Gastroesophageal sphincter (tissue), 4 donors: Measurements from ENCODE around the gene OR8B3. TPM values are rescaled to one million over a fixed set of nuclear protein-coding genes. Genes with fewer than 3 reads are reported as not detected.
"Not testable (repeated sequence)": the region's sequence is repeated elsewhere in the genome, so short reads cannot be mapped to it uniquely, and the experiment has no call there.

Experiments
- ATAC-seq: fragments of 150-250 bp; one replicate; pipeline ENCODE4 v1.9.1; 2016; ENCODE audit warnings: mild to moderate bottlenecking, moderate library complexity
- H3K27ac ChIP-seq, 4 donors: fragments of 200-600 bp; sonication (generic) in 3 of 4; 1 replicate in 3 of 4; 2 replicates in 1 of 4; pipeline ENCODE4 v1.5.1; 2016 to 2019
- H3K27me3 ChIP-seq: fragments of 200-600 bp; sonication (generic); one replicate; pipeline ENCODE4 v1.5.1; 2019
- H3K36me3 ChIP-seq, 2 donors: fragments of 200-600 bp; sonication (generic); one replicate each; pipeline ENCODE4 v1.5.1; 2019; ENCODE audit warnings: control low read depth in 1 of 2
- H3K4me1 ChIP-seq, 3 donors: fragments of 200-600 bp; sonication (generic); 1 replicate in 2 of 3; 2 replicates in 1 of 3; pipeline ENCODE4 v1.5.1; 2016 to 2019; ENCODE audit warnings: control low read depth in 2 of 3
- H3K4me3 ChIP-seq, 2 donors: fragments of 200-600 bp; sonication (generic); one replicate each; pipeline ENCODE4 v1.5.1; 2019; ENCODE audit warnings: mild to moderate bottlenecking in 1 of 2, moderate library complexity in 1 of 2
- H3K9me3 ChIP-seq, 3 donors: fragments of 200-600 bp; sonication (generic); one replicate each; pipeline ENCODE4 v1.5.1; 2017 to 2019; ENCODE audit warnings: control low read depth in 2 of 3
- EP300 ChIP-seq: sonication (generic); formaldehyde crosslinking; IDR thresholded peaks from one replicate; pipeline ENCODE4 v1.6.1; 2017; ENCODE audit warnings: antibody characterized with exemption, mild to moderate bottlenecking
- POLR2A ChIP-seq, 2 donors: fragments of 450-650 bp; IDR thresholded peaks; one replicate each; pipeline ENCODE4 v1.6.1; 2017; ENCODE audit warnings: antibody characterized with exemption in 2 of 2, mild to moderate bottlenecking in 2 of 2, moderate library complexity in 1 of 2
- POLR2AphosphoS5 ChIP-seq: sonication (generic); formaldehyde crosslinking; IDR thresholded peaks from one replicate; pipeline ENCODE4 v1.6.1; 2017; ENCODE audit warnings: antibody characterized with exemption
- WGBS, 2 donors: methylation state at CpG; one replicate each; pipeline ENCODE4 v1.1.5; 2018; ENCODE audit warnings: low coverage in 1 of 2; 5-methylcytosine and 5-hydroxymethylcytosine counted together
- total RNA-seq, 4 donors: library from RNA; depleted of rRNA; stranded (reverse); fragments of >200 nt; gene quantifications; one replicate each; pipeline ENCODE4 v1.1.0, GENCODE V29; 2016
- TF ChIP-seq, protein P1 (sequence below), 4 experiments: fragments of 200-600 bp in 2 of 4; fragments of 450-650 bp in 2 of 4; sonication (generic) in 1 of 4; IDR thresholded peaks; one replicate each; pipeline ENCODE4 v1.5.1; 2017 to 2019; ENCODE audit warnings: antibody characterized with exemption in 4 of 4, mild to moderate bottlenecking in 2 of 4, moderate library complexity in 2 of 4

OR8B3 gene
- total RNA-seq, 4 donors from 2014 or later: not detected

DNA sequence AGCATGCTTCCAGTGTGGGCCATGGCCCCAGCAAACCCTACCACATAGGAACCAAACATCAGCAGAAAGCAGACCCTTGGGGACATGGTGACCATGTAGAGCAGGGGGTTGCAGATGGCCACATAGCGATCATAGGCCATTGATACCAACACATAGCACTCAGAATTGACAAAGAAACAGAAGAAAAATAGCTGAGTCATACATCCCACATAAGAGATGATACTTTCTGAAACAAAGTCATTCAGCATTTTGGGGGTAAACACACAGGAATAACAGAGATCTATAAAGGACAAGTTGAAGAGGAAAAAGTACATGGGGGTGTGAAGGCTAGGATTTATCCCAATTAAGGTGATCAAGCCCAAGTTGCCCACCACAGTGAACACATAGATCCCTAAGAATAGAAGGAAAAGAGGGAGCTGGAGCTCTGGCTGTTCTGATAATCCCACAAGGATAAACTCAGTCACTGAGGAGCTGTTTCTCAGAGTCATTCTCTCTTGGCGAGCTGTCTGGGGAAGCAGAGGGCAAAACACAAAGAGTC, 25.6 kb upstream of the OR8B3 start, which contains the start of gene OR8B4:
OR8B4 (minus strand) TSS at position 488 of the 538 bp plus-strand sequence; CDS start at position 488, 0 bp downstream.
- Histone ChIP-seq H3K27ac (no peak within 1 kb of the TSS), H3K9me3 (no peaks in the 10 kb centered on the region), H3K27me3 (peaks cover 7% of the 10 kb centered on the region), H3K4me1 (no peaks in the 10 kb centered on the region), H3K4me3 (no peak within 1 kb of the TSS), H3K36me3 (no peaks in the 10 kb centered on the region)
- no peak for TF ChIP-seq POLR2AphosphoS5
- no peak for TF ChIP-seq EP300
- TF ChIP-seq POLR2A (IDR thresholded peaks at IDR 0.05): no peak
- TF ChIP-seq, protein P1, sequence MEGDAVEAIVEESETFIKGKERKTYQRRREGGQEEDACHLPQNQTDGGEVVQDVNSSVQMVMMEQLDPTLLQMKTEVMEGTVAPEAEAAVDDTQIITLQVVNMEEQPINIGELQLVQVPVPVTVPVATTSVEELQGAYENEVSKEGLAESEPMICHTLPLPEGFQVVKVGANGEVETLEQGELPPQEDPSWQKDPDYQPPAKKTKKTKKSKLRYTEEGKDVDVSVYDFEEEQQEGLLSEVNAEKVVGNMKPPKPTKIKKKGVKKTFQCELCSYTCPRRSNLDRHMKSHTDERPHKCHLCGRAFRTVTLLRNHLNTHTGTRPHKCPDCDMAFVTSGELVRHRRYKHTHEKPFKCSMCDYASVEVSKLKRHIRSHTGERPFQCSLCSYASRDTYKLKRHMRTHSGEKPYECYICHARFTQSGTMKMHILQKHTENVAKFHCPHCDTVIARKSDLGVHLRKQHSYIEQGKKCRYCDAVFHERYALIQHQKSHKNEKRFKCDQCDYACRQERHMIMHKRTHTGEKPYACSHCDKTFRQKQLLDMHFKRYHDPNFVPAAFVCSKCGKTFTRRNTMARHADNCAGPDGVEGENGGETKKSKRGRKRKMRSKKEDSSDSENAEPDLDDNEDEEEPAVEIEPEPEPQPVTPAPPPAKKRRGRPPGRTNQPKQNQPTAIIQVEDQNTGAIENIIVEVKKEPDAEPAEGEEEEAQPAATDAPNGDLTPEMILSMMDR (IDR thresholded peaks at IDR 0.05): no peak
- ATAC-seq: no peak
- 73% methylated on average over 2 of the region's 2 CpGs; no CpG with 5 or more reads in 1 of the 2 donors for WGBS, 2 donors

DNA sequence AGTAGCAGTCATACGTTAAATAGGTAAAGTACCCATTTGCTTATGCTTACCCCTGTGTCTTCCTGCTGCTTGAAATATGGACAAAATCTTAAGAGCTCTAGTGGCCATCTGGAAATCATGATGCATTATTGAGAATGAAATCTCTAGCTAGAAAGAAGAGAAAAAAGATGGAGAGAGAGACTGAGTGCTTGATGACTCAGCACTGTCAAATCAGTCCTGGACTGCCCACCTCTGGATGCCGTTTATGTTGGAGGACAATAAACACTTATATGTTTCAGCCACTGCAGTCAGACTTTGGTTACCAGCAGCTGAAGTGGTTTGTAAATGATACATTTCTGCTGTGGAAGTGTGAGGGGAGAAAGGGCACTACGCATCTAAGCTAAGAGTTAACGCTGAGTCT, 22.2 kb upstream of the OR8B3 start:
- Histone ChIP-seq H3K27me3 (peaks cover 7% of the 10 kb centered on the region), H3K27ac (no peak overlapping the region), H3K4me3 (no peak overlapping the region), H3K36me3 (no peaks in the 10 kb centered on the region), H3K9me3 (no peaks in the 10 kb centered on the region), H3K4me1 (no peaks in the 10 kb centered on the region)
- ATAC-seq: no peak
- no peak for TF ChIP-seq POLR2AphosphoS5
- TF ChIP-seq, protein P1 (IDR thresholded peaks at IDR 0.05): no peak
- TF ChIP-seq POLR2A (IDR thresholded peaks at IDR 0.05): no peak
- TF ChIP-seq EP300: no peak
- 71 to 79% methylated on average over 3 to 4 of the region's 4 CpGs for WGBS, 2 donors

DNA sequence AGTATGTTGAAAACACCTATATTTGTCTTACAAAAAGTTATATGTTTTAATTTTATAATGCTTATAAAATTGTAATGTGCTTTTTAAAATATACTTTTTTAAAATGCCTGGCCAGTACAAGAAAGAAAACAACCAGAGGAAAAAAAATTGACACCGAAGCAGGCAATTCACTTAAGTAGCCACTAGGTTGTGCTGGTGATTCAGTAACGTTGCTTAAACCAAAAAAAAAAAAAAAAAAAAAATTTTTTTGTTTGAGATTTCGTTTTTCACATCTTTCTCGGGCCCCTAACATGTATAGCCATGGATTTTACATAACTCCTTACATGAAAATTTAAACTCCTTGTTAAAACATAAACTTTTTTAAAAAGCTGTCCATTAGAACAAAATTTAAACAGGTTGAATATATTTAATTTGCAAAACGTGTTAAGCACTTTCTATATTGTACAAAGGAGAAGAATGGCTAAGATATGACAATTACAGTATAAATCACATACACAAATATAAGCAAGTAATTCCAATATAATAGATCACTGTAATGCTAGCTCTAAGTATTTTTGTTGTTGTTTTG, 16.6 kb upstream of the OR8B3 start:
- Histone ChIP-seq H3K27me3 (peaks cover 11% of the 10 kb centered on the region), H3K4me1 (no peaks in the 10 kb centered on the region), H3K9me3 (no peaks in the 10 kb centered on the region), H3K36me3 (no peaks in the 10 kb centered on the region), H3K27ac (no peak overlapping the region), H3K4me3 (no peak overlapping the region)
- no peak for ATAC-seq
- no peak for TF ChIP-seq POLR2AphosphoS5
- TF ChIP-seq, protein P1 (IDR thresholded peaks at IDR 0.05): peak in 3 of 4 experiments; percentile 41 to 51 (median 41)
- TF ChIP-seq POLR2A (IDR thresholded peaks at IDR 0.05): no peak
- 13 to 15% methylated on average over 5 of the region's 5 CpGs for WGBS, 2 donors

DNA sequence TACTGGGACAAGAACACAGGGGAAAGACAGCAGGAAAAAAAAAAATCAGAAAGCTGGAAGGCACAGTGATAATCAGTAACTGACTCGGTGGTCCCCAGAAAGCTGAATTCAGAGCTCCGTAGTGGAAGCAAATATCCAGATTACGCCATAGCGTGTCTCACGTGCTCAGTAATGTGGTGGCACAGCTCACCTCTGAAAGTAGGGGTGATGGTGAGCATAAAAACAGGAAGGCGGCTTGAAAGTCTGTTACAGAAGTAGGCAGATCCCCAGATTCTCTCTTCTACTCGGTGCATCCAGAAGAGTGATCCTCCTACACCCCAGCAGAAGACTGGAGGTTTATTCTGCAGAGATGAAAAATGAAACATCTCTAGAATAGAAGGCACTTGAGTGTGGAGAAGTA, 11.1 kb upstream of the OR8B3 start:
- Histone ChIP-seq H3K36me3 (no peaks in the 10 kb centered on the region), H3K27ac (no peak overlapping the region), H3K4me3 (no peak overlapping the region), H3K27me3 (peaks cover 5% of the 10 kb centered on the region), H3K4me1 (no peaks in the 10 kb centered on the region), H3K9me3 (no peaks in the 10 kb centered on the region)
- TF ChIP-seq, protein P1 (IDR thresholded peaks at IDR 0.05): no peak
- TF ChIP-seq POLR2AphosphoS5: no peak
- no peak for TF ChIP-seq EP300
- no peak for TF ChIP-seq POLR2A (IDR thresholded peaks at IDR 0.05)
- WGBS, 2 donors: 70 to 87% methylated on average over 4 to 7 of the region's 7 CpGs
- ATAC-seq: no peak

DNA sequence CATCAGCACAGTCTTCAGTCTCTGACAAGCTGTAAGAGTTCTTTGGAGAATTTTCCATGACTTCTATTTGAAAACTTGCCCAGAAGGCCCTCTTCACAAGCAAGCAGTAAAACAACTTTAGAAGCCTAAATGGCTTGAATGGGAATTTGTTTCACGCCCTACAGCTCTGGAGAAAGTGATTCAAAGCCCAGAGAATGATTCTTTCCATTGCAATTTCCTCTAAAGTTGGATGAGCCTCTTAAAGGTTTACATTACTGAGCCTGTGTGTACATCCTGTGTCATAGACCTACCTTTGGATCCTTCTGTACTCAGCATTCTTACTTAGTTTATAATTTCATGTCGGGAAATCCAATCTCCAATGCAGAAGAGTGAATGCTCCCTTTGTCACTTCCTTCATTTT, 6.8 kb upstream of the OR8B3 start:
- Histone ChIP-seq H3K27me3 (no peaks in the 10 kb centered on the region), H3K27ac (no peak overlapping the region), H3K36me3 (no peaks in the 10 kb centered on the region), H3K9me3 (no peaks in the 10 kb centered on the region), H3K4me3 (no peak overlapping the region), H3K4me1 (no peaks in the 10 kb centered on the region)
- 19 to 38% methylated on average over 2 of the region's 2 CpGs for WGBS, 2 donors
- ATAC-seq: no peak
- TF ChIP-seq POLR2A (IDR thresholded peaks at IDR 0.05): no peak
- TF ChIP-seq, protein P1 (IDR thresholded peaks at IDR 0.05): no peak
- TF ChIP-seq POLR2AphosphoS5: no peak
- TF ChIP-seq EP300: no peak

DNA sequence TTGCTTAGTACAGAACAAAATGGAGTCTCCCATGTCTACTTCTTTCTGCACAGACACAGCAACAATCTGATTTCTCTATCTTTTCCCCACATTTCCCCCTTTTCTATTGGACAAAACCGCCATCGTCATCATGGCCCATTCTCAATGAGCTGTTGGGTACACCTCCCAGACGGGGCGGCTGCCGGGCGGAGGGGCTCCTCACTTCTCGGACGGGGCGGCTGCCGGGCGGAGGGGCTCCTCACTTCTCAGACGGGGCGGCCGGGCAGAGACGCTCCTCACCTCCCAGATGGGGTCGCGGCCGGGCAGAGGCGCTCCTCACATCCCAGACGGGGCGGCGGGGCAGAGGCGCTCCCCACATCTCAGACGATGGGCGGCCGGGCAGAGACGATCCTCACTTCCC, 4.4 kb upstream of the OR8B3 start:
- H3K9me3 ChIP-seq, H3K4me1 ChIP-seq, ATAC-seq, H3K27ac ChIP-seq, H3K4me3 ChIP-seq, H3K36me3 ChIP-seq, H3K27me3 ChIP-seq: not testable (repeated sequence)
- 92% methylated on average over 2 of the region's 27 CpGs; no CpG with 5 or more reads in 1 of the 2 donors for WGBS, 2 donors
